Dendritic cell treated with granulocyte-macrophage colony-stimulating factor and Interleukin-4, amounts not matched to agents 40 ng/mL and 50 ng/mL, for 4 days (primary cell): Measurements from ENCODE around the gene SAPCD2.

Experiments used
- H3K27ac Mint-ChIP-seq: one replicate; pipeline ENCODE4 v1.8.0; 2022; ENCODE audit warnings: mild to moderate bottlenecking, mixed read lengths
- H3K27me3 Mint-ChIP-seq: one replicate; pipeline ENCODE4 v1.8.0; 2022; ENCODE audit warnings: mild to moderate bottlenecking, mixed read lengths
- H3K36me3 Mint-ChIP-seq: one replicate; pipeline ENCODE4 v1.8.0; 2022; ENCODE audit warnings: low read depth, mixed read lengths
- H3K4me1 Mint-ChIP-seq: one replicate; pipeline ENCODE4 v1.8.0; 2022; ENCODE audit warnings: low read depth, mixed read lengths
- H3K4me3 Mint-ChIP-seq: one replicate; pipeline ENCODE4 v1.8.0; 2022; ENCODE audit warnings: mild to moderate bottlenecking, moderate library complexity, mixed read lengths
- H3K9me3 Mint-ChIP-seq: one replicate; pipeline ENCODE4 v1.8.0; 2022; ENCODE audit warnings: mixed read lengths
- intact Hi-C: fragments of 100-400 bp; cut with micrococcal nuclease; formaldehyde crosslinking; loops from one replicate; pipeline ENCODE4 v1.15.0; 2022

SAPCD2 gene

GRCh38 chr9:137056739-137057415 lies 13.5 kb downstream of the SAPCD2 start:
- Mint-ChIP-seq H3K27me3 (peaks cover 71% of the 10 kb centered on the region), H3K4me1 (peaks cover 10% of the 10 kb centered on the region), H3K27ac (no peak overlapping the region), H3K36me3 (no peaks in the 10 kb centered on the region), H3K4me3 (no peak overlapping the region), H3K9me3 (no peaks in the 10 kb centered on the region)
- intact Hi-C loops, result no loop called here

DNA sequence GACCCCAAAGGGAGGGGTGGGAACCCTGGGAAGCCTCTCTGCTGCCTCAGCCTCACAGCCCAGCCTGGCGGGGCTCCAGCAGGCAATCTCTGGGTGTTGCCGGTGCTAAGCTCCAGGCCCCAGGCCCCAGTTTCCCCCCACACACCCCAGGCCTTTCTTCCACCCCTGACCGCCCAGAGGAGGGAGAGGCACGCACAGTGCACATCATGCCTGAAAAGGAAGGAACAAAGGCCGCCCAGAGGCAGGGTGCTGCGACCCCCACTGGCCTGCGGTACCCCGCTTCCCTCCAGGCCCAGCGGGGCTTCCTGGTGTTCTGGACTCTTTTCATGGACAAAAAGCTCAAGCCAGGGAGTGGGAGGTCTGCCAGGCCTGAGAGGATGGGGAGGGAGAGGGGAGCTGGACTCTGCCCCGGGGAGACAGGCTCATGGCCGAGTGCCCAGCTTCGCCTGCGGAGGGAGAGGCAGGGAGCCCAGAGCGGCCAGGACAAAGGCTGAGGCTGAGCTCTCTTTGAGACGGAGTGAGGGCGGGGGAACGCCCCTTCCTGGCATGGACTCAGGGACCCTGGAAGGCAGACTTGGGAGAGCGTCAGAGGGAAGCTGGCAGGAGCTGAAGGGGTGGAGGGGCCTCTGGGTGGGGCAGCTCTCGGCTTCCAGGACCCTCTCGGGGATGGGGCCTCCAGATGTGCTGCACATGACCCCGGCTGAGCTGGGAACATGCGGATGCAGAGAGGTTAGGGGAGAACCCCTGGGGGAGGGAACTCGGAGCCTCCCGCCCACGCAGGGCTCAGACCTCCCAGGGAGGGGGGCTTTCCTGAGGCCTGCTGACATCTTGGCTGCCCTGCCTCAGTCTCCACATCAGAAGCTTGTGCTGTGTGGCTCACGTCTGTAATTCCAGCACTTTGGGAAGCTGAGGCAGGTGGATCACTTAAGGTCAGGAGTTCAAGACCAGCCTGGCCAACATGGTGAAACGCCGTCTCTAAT lies 14.7 kb downstream of the SAPCD2 start:
- intact Hi-C loops, result no loop called here
- Mint-ChIP-seq H3K36me3 (no peaks in the 10 kb centered on the region), H3K27ac (no peak overlapping the region), H3K4me3 (no peak overlapping the region), H3K27me3 (peaks cover 73% of the 10 kb centered on the region), H3K9me3 (no peaks in the 10 kb centered on the region), H3K4me1 (peaks cover 8% of the 10 kb centered on the region)

DNA sequence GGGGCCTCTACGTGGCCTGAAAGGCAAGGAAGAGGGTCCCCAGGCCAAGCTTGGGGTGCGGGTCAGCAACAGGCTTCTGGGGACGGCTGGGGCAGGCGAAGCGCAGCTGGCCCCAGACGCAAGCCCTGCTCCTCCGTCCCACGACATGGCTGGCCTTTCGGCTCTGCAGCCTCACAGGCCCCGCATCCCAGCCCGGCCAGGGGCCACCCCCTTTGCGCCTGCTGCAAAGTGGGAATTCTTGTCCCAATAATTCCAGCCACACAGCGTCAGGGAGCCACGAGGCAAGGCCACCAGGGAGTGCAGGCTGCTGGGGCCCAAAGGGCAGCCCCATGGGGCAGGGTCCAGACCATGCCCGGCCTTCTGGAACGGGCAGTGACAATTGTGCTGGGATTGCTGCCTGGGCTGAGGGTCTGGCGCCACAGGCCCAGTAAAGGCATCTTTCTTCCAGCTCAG lies 15.4 kb downstream of the SAPCD2 start:
- Mint-ChIP-seq H3K4me1 (peaks cover 6% of the 10 kb centered on the region), H3K27ac (no peak overlapping the region), H3K36me3 (no peaks in the 10 kb centered on the region), H3K9me3 (no peaks in the 10 kb centered on the region), H3K4me3 (no peak overlapping the region), H3K27me3 (peaks cover 75% of the 10 kb centered on the region)
- intact Hi-C loops, result no loop called here

- H3K4me1 Mint-ChIP-seq, result peaks cover 6% of the 10 kb centered on the region
- H3K27ac Mint-ChIP-seq, result no peak within 1 kb of the TSS
- H3K4me3 Mint-ChIP-seq, result peak within 1 kb of the TSS; percentile 9
- H3K36me3 Mint-ChIP-seq, result no peaks in the 10 kb centered on the region
- H3K27me3 Mint-ChIP-seq, result peaks cover 82% of the 10 kb centered on the region
- no peaks in the 10 kb centered on the region for H3K9me3 Mint-ChIP-seq
- intact Hi-C loops, result no loop called here
Observed at GRCh38 chr9:137053944-137054931, 16.1 kb downstream of the SAPCD2 start, which contains the start of gene ENTPD2. TSS of gene ENTPD2 (minus strand) at chr9:137054061. CDS start at chr9:137053997, 64 bp downstream.

- Mint-ChIP-seq H3K4me1 (peaks cover 6% of the 10 kb centered on the region), H3K9me3 (no peaks in the 10 kb centered on the region), H3K27ac (no peak overlapping the region), H3K27me3 (peaks cover 80% of the 10 kb centered on the region), H3K36me3 (no peaks in the 10 kb centered on the region), H3K4me3 (peak overlapping the region; percentile 9)
- intact Hi-C loops, result no loop called here
Observed at GRCh38 chr9:137052998-137053943, 17.1 kb downstream of the SAPCD2 start.

- no peaks in the 10 kb centered on the region for H3K9me3 Mint-ChIP-seq
- peaks cover 87% of the 10 kb centered on the region for H3K27me3 Mint-ChIP-seq
- H3K36me3 Mint-ChIP-seq, result no peaks in the 10 kb centered on the region
- no peak overlapping the region for H3K4me3 Mint-ChIP-seq
- intact Hi-C loops, result no loop called here
- no peak overlapping the region for H3K27ac Mint-ChIP-seq
- H3K4me1 Mint-ChIP-seq, result peaks cover 6% of the 10 kb centered on the region
Observed at GRCh38 chr9:137052293-137052692, 18.1 kb downstream of the SAPCD2 start.

GRCh38 chr9:137051145-137051724 lies 19.1 kb downstream of the SAPCD2 start:
- H3K4me1 Mint-ChIP-seq, result peaks cover 10% of the 10 kb centered on the region
- intact Hi-C loops, result no loop called here
- H3K36me3 Mint-ChIP-seq, result no peaks in the 10 kb centered on the region
- no peaks in the 10 kb centered on the region for H3K9me3 Mint-ChIP-seq
- peaks cover 90% of the 10 kb centered on the region for H3K27me3 Mint-ChIP-seq
- no peak overlapping the region for H3K4me3 Mint-ChIP-seq
- H3K27ac Mint-ChIP-seq, result no peak overlapping the region

- Mint-ChIP-seq H3K4me3 (no peak overlapping the region), H3K9me3 (no peaks in the 10 kb centered on the region), H3K36me3 (no peaks in the 10 kb centered on the region), H3K27me3 (peaks cover 88% of the 10 kb centered on the region), H3K27ac (no peak overlapping the region), H3K4me1 (peaks cover 11% of the 10 kb centered on the region)
- intact Hi-C loops, result no loop called here
Observed at GRCh38 chr9:137050570-137050969, 19.8 kb downstream of the SAPCD2 start.

DNA sequence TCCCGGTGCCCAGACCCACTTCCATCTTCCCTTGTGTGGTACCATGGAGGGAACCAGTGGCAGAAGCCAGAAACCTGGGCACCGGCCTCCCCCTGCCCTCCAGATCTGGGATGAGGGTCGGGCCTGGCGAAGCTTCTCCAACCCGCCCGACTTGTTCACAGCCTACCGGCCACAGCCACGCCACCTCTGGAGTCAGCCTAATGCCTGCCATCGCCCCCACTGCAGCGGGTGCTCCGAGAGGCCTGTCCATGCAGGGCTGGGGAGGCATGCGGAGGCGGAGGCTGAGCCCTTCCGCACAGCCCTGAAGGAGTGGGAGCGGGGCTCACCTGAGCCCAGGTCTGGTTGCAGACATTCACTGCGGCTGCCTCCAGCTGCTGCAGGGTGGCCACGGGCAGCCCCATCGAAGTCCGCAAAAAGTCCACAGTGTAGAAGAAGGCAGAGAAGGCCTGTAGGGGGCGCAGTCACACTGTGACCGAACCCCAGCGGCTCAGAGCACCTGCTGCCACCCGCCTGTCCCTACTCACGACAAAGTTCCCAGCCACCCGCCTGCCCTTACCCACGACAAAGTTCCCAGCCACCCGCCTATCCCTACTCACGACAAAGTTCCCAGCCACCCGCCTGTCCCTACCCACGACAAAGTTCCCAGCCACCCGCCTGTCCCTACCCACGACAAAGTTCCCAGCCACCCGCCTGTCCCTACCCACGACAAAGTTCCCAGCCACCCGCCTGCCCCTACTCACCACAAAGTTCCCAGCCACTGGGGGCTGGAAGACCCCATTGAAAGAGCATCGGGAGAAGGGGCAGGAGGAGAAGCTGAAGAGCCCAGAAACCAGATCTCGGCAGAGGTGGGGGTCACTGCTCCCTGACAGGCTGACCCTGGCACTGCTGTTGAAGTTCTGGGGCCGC lies 20.6 kb downstream of the SAPCD2 start:
- no peak overlapping the region for H3K4me3 Mint-ChIP-seq

DNA sequence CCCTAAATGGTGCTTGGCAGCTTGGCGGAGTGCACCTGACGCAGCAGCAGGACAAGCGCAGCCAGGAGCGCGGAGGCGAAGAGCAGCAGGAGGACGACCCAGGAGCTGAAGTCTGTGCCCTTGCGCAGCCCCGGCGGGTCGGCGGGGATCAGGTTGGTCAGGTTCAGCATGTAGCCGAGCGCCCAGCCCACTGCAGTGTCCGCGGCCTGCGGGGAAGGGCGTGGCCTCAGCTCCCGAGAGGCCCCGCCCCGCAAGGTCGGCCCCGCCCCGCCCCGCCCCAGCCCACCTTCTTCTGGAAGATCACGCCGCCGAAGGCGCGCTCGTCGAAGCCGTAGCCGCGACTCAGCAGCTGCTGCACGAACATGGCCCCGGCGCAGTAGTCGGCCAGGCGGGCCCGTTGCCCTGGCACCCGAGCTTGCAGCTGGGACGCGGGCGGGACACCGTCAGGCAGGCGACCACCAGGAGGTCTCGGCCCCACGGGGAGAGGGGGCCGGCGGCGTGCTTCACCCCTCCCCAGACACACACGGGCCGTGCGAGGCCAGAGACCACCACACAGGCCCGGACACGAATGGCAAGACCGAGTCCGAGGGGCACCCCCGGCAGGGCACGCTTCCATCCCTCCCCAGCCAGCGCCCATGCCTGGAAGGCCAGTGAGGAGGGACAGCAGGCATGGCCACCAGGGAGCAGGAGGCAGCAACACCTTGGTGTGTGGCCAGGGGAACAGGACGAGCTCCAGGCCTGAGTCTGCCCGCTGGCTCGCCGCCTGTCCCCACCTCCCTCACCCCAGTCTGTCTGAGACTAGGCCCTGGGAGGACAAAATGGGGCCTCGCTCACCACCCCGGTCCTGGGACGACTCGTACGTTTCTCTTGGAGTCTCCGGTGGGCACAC lies 21.5 kb downstream of the SAPCD2 start:
- no peak overlapping the region for H3K4me3 Mint-ChIP-seq
- intact Hi-C loops, result loop anchor here (5.0 kb wide), 1 partner anchor 178 kb away; the partner anchor contains the start of genes CYSRT1 and RNF224
- H3K36me3 Mint-ChIP-seq, result no peaks in the 10 kb centered on the region
- H3K27ac Mint-ChIP-seq, result no peak overlapping the region
- H3K4me1 Mint-ChIP-seq, result peaks cover 27% of the 10 kb centered on the region
- no peaks in the 10 kb centered on the region for H3K9me3 Mint-ChIP-seq
- H3K27me3 Mint-ChIP-seq, result peaks cover 91% of the 10 kb centered on the region

More for the DNA sequence above, 20.6 kb downstream of the SAPCD2 start:
- Mint-ChIP-seq H3K27ac (no peak overlapping the region), H3K27me3 (peaks cover 88% of the 10 kb centered on the region), H3K9me3 (no peaks in the 10 kb centered on the region), H3K4me1 (peaks cover 18% of the 10 kb centered on the region), H3K36me3 (no peaks in the 10 kb centered on the region)
- intact Hi-C loops, result loop anchor here (5.0 kb wide), 1 partner anchor 178 kb away; the partner anchor contains the start of genes CYSRT1 and RNF224
